Calu3 (cell line): ENCODE results near the gene TADA2A. TPM values are rescaled to one million over a fixed set of nuclear protein-coding genes. Genes with fewer than 3 reads are reported as not detected.
A peak's percentile ranks its signal among the peaks of the same experiment; 100 is the strongest.

ENCODE experiments used
- BruUV-seq: library from RNA; stranded (reverse); fragments of 400-500 nt; replicated peaks from 2 replicates; lab custom pipeline; 2021; lab: Mats Ljungman, UMichigan
- CTCF ChIA-PET: fragments of 300-600 bp; sonication (Branson Sonifier 250); formaldehyde crosslinking; loops from one replicate; lab custom pipeline; 2022; ENCODE audit warnings: antibody characterized with exemption; lab: Charles Lee
- DNase-seq: peaks from one replicate; pipeline ENCODE4 v3.0.0; 2022
- H3K27ac Mint-ChIP-seq: one replicate; pipeline ENCODE4 v1.8.0; 2022; ENCODE audit warnings: mixed read lengths; ENCODE audit not compliant: unreplicated experiment
- H3K27me3 Mint-ChIP-seq: one replicate; pipeline ENCODE4 v1.8.0; 2022; ENCODE audit warnings: mixed read lengths; ENCODE audit not compliant: unreplicated experiment
- H3K36me3 Mint-ChIP-seq: one replicate; pipeline ENCODE4 v1.8.0; 2022; ENCODE audit warnings: mild to moderate bottlenecking, moderate library complexity, mixed read lengths; ENCODE audit not compliant: insufficient read depth, unreplicated experiment
- H3K4me1 Mint-ChIP-seq: one replicate; pipeline ENCODE4 v1.8.0; 2022; ENCODE audit warnings: mild to moderate bottlenecking, low read depth, mixed read lengths; ENCODE audit not compliant: unreplicated experiment
- H3K4me3 Mint-ChIP-seq: one replicate; pipeline ENCODE4 v1.8.0; 2022; ENCODE audit warnings: mild to moderate bottlenecking, low read depth, moderate library complexity, mixed read lengths; ENCODE audit not compliant: unreplicated experiment
- H3K9me3 Mint-ChIP-seq: one replicate; pipeline ENCODE4 v1.8.0; 2022; ENCODE audit warnings: low read depth, mixed read lengths; ENCODE audit not compliant: unreplicated experiment
- CTCF ChIP-seq: fragments of 200-600 bp; IDR thresholded peaks from one replicate; pipeline ENCODE4 v1.8.0; 2022; ENCODE audit warnings: antibody characterized with exemption; ENCODE audit not compliant: unreplicated experiment
- intact Hi-C: fragments of 100-400 bp; cut with micrococcal nuclease; formaldehyde crosslinking; loops from one replicate; pipeline ENCODE4 v1.10.0; 2022; ENCODE audit not compliant: unreplicated experiment
- total RNA-seq: library from RNA; stranded (reverse); gene quantifications from 2 replicates; pipeline ENCODE4 v1.2.3, GENCODE V29; 2022

TADA2A gene
- total RNA-seq, 1 experiment from 2014 or later: 102 TPM

- H3K36me3 Mint-ChIP-seq: peaks cover 89% of the 10 kb centered on the region
- H3K4me3 Mint-ChIP-seq: no peak overlapping the region
- no peaks in the 10 kb centered on the region for H3K27me3 Mint-ChIP-seq
- CTCF ChIA-PET: interaction anchor here (0.6 to 1.4 kb wide), 4 partner anchors 19 to 67 kb away, joined by 3 to 9 read pairs (median 5); no protein-coding TSS in a partner anchor
- TF ChIP-seq CTCF: no peak
- no peaks in the 10 kb centered on the region for H3K9me3 Mint-ChIP-seq
- no peak overlapping the region for H3K27ac Mint-ChIP-seq
- BruUV-seq: no TSS peak
- H3K4me1 Mint-ChIP-seq: peaks cover 5% of the 10 kb centered on the region
- no peak for DNase-seq
- intact Hi-C loops: no loop called here
These were observed 3.7 kb downstream of the TADA2A start for GRCh38 chr17:37410357-37410756.

- H3K36me3 Mint-ChIP-seq: peaks cover 79% of the 10 kb centered on the region
These were observed 7.3 kb downstream of the TADA2A start for GRCh38 chr17:37413875-37414519.

GRCh38 chr17:37417852-37418251, 11.2 kb downstream of the TADA2A start:
- no peak for TF ChIP-seq CTCF
- BruUV-seq: no TSS peak
- H3K4me1 Mint-ChIP-seq: no peaks in the 10 kb centered on the region
- no peak for DNase-seq
- no peak overlapping the region for H3K27ac Mint-ChIP-seq
- no peaks in the 10 kb centered on the region for H3K9me3 Mint-ChIP-seq
- intact Hi-C loops: no loop called here
- CTCF ChIA-PET: interaction anchor here (0.6 to 0.7 kb wide), 2 partner anchors 45 to 96 kb away, joined by 3 read pairs; no protein-coding TSS in a partner anchor
- H3K36me3 Mint-ChIP-seq: peaks cover 90% of the 10 kb centered on the region
- no peaks in the 10 kb centered on the region for H3K27me3 Mint-ChIP-seq
- no peak overlapping the region for H3K4me3 Mint-ChIP-seq

More at GRCh38 chr17:37413875-37414519, 7.3 kb downstream of the TADA2A start:
- DNase-seq: no peak
- H3K9me3 Mint-ChIP-seq: no peaks in the 10 kb centered on the region
- H3K4me3 Mint-ChIP-seq: no peak overlapping the region
- H3K27ac Mint-ChIP-seq: no peak overlapping the region
- H3K4me1 Mint-ChIP-seq: no peaks in the 10 kb centered on the region
- intact Hi-C loops: no loop called here
- BruUV-seq: no TSS peak
- CTCF ChIA-PET: interaction anchor here (0.5 to 1.8 kb wide), 11 partner anchors 8 to 118 kb away, joined by 3 to 8 read pairs (median 4); no protein-coding TSS in a partner anchor
- H3K27me3 Mint-ChIP-seq: no peaks in the 10 kb centered on the region
- peak; percentile 64 for TF ChIP-seq CTCF

- H3K36me3 Mint-ChIP-seq: peaks cover 96% of the 10 kb centered on the region
- H3K27me3 Mint-ChIP-seq: no peaks in the 10 kb centered on the region
- H3K27ac Mint-ChIP-seq: peak overlapping the region; percentile 13
- BruUV-seq: no TSS peak
- DNase-seq: peak; percentile 38
- no peaks in the 10 kb centered on the region for H3K9me3 Mint-ChIP-seq
- no peak overlapping the region for H3K4me3 Mint-ChIP-seq
- CTCF ChIA-PET: interaction anchor here (0.7 to 1.6 kb wide), 7 partner anchors 15 to 50 kb away, joined by 3 to 6 read pairs (median 3); partner anchors contain the start of genes ACACA and TADA2A
- H3K4me1 Mint-ChIP-seq: no peaks in the 10 kb centered on the region
- intact Hi-C loops: no loop called here
- no peak for TF ChIP-seq CTCF
These were observed 16.4 kb downstream of the TADA2A start for GRCh38 chr17:37422971-37423625.
